H9 (cell line): ENCODE measurements around the gene NTRK2. TPM values are rescaled to one million over a fixed set of nuclear protein-coding genes. Genes with fewer than 3 reads are reported as not detected.

Experiments used
- DNase-seq: peaks from one replicate; pipeline ENCODE4 v3.0.0-alpha.2; 2017
- H2AFZ ChIP-seq: one replicate; pipeline ENCODE4 v1.6.1; 2013; ENCODE audit warnings: mild to moderate bottlenecking, low read length, control low read depth, moderate library complexity
- H2AK5ac ChIP-seq: 2 replicates; pipeline ENCODE4 v1.6.1; 2013; ENCODE audit warnings: low read length, control low read depth, mixed read lengths; ENCODE audit not compliant: insufficient read length
- H2BK120ac ChIP-seq: one replicate; pipeline ENCODE4 v1.6.1; 2013; ENCODE audit warnings: low read depth, mild to moderate bottlenecking, low read length, control low read depth, inconsistent platforms; ENCODE audit not compliant: poor library complexity, severe bottlenecking
- H2BK12ac ChIP-seq: 2 replicates; pipeline ENCODE4 v1.6.1; 2013; ENCODE audit warnings: low read length, control low read depth, mixed read lengths, low read depth; ENCODE audit not compliant: insufficient read length
- H2BK15ac ChIP-seq: 2 replicates; pipeline ENCODE4 v1.6.1; 2013; ENCODE audit warnings: low read depth, low read length, control low read depth
- H2BK20ac ChIP-seq: one replicate; pipeline ENCODE4 v1.6.1; 2013; ENCODE audit warnings: low read depth, mild to moderate bottlenecking, low read length, control low read depth, inconsistent platforms; ENCODE audit not compliant: poor library complexity, severe bottlenecking
- H2BK5ac ChIP-seq: 2 replicates; pipeline ENCODE4 v1.6.1; 2013; ENCODE audit warnings: low read length, control low read depth, mixed read lengths; ENCODE audit not compliant: insufficient read length
- H3K14ac ChIP-seq: 2 replicates; pipeline ENCODE4 v1.6.1; 2013; ENCODE audit warnings: low read length, control low read depth; ENCODE audit not compliant: insufficient read depth
- H3K18ac ChIP-seq: 2 replicates; pipeline ENCODE4 v1.6.1; 2013; ENCODE audit warnings: low read depth, mild to moderate bottlenecking, mixed read lengths, low read length, control low read depth; ENCODE audit not compliant: insufficient read length
- H3K23ac ChIP-seq: 2 replicates; pipeline ENCODE4 v1.6.1; 2013; ENCODE audit warnings: low read length, control low read depth, mixed read lengths, low read depth; ENCODE audit not compliant: insufficient read length
- H3K23me2 ChIP-seq: 2 replicates; pipeline ENCODE4 v1.6.1; 2013; ENCODE audit warnings: low read depth, mild to moderate bottlenecking, mixed read lengths, low read length, control low read depth; ENCODE audit not compliant: insufficient read length, poor library complexity, severe bottlenecking
- H3K27ac ChIP-seq: 2 replicates; pipeline ENCODE4 v1.5.1; 2013; ENCODE audit warnings: low read length, control low read depth, mixed read lengths, low read depth; ENCODE audit not compliant: insufficient read length
- H3K27me3 ChIP-seq: 2 replicates; pipeline ENCODE4 v1.6.1; 2013; ENCODE audit warnings: low read length, control low read depth, inconsistent platforms; ENCODE audit not compliant: insufficient read depth
- H3K4ac ChIP-seq: 2 replicates; pipeline ENCODE4 v1.6.1; 2013; ENCODE audit warnings: low read depth, mild to moderate bottlenecking, control low read depth, inconsistent platforms, low read length, moderate library complexity
- H3K4me1 ChIP-seq: 2 replicates; pipeline ENCODE4 v1.6.1; 2013; ENCODE audit warnings: low read length, control low read depth, inconsistent platforms; ENCODE audit not compliant: insufficient read depth
- H3K4me2 ChIP-seq: 2 replicates; pipeline ENCODE4 v1.6.1; 2013; ENCODE audit warnings: low read length, control low read depth, mixed read lengths; ENCODE audit not compliant: insufficient read length, insufficient read depth
- H3K56ac ChIP-seq: 2 replicates; pipeline ENCODE4 v1.6.1; 2013; ENCODE audit warnings: low read depth, mild to moderate bottlenecking, mixed read lengths, low read length, control low read depth; ENCODE audit not compliant: insufficient read length
- H3K79me1 ChIP-seq: 2 replicates; pipeline ENCODE4 v1.6.1; 2013; ENCODE audit warnings: low read depth, mild to moderate bottlenecking, moderate library complexity, low read length, control low read depth, inconsistent platforms; ENCODE audit not compliant: insufficient read depth, poor library complexity, severe bottlenecking
- H3K79me2 ChIP-seq: 2 replicates; pipeline ENCODE4 v1.6.1; 2013; ENCODE audit warnings: low read length, control low read depth, inconsistent platforms; ENCODE audit not compliant: insufficient read depth
- H3K9ac ChIP-seq: 2 replicates; pipeline ENCODE4 v1.6.1; 2013; ENCODE audit warnings: low read length, control low read depth, mixed read lengths; ENCODE audit not compliant: insufficient read length; ENCODE audit errors: extremely low read depth
- H3K9me3 ChIP-seq: one replicate; pipeline ENCODE4 v1.6.1; 2013; ENCODE audit warnings: low read depth, low read length, inconsistent platforms; ENCODE audit not compliant: control insufficient read depth
- H3T11ph ChIP-seq: one replicate; pipeline ENCODE4 v1.6.1; 2013; ENCODE audit warnings: mild to moderate bottlenecking, low read length, control low read depth, inconsistent platforms
- H4K20me1 ChIP-seq: one replicate; pipeline ENCODE4 v1.6.1; 2013; ENCODE audit not compliant: control insufficient read depth, insufficient read length, insufficient read depth
- H4K5ac ChIP-seq: 2 replicates; pipeline ENCODE4 v1.6.1; 2013; ENCODE audit warnings: low read depth, mild to moderate bottlenecking, mixed read lengths, low read length, control low read depth; ENCODE audit not compliant: insufficient read length
- H4K8ac ChIP-seq: replicated peaks from 2 replicates; pipeline ENCODE4 v1.6.1; 2013; ENCODE audit warnings: low read length, control low read depth, mixed read lengths, low read depth; ENCODE audit not compliant: insufficient read length
- H4K91ac ChIP-seq: 2 replicates; pipeline ENCODE4 v1.6.1; 2013; ENCODE audit warnings: low read depth, mild to moderate bottlenecking, moderate library complexity, mixed read lengths, low read length, control low read depth; ENCODE audit not compliant: insufficient read length
- H3K27ac Mint-ChIP-seq, 3 experiments: 2 replicates in 2 of 3; 3 replicates in 1 of 3; pipeline ENCODE4 v1.8.0; 2020 to 2021; ENCODE audit warnings: mixed read lengths in 3 of 3, mild to moderate bottlenecking in 1 of 3, moderate library complexity in 1 of 3
- H3K27me3 Mint-ChIP-seq: 2 replicates; pipeline ENCODE4 v1.8.0; 2021; ENCODE audit warnings: low read depth, mild to moderate bottlenecking, moderate library complexity, mixed read lengths
- H3K36me3 Mint-ChIP-seq, 3 experiments: 2 replicates in 2 of 3; 3 replicates in 1 of 3; pipeline ENCODE4 v1.8.0; 2020 to 2021; ENCODE audit warnings: low read depth in 3 of 3, mixed read lengths in 3 of 3; ENCODE audit not compliant: insufficient read depth in 1 of 3
- H3K4me1 Mint-ChIP-seq, 2 experiments: 2 replicates each; pipeline ENCODE4 v1.8.0; 2020; ENCODE audit warnings: mixed read lengths in 2 of 2
- H3K4me3 Mint-ChIP-seq, 2 experiments: 2 replicates in 1 of 2; 3 replicates in 1 of 2; pipeline ENCODE4 v1.8.0; 2020 to 2021; ENCODE audit warnings: mild to moderate bottlenecking in 2 of 2, mixed read lengths in 2 of 2, moderate library complexity in 1 of 2
- H3K9me3 Mint-ChIP-seq, 2 experiments: 2 replicates in 1 of 2; 3 replicates in 1 of 2; pipeline ENCODE4 v1.8.0; 2020; ENCODE audit warnings: mild to moderate bottlenecking in 2 of 2, mixed read lengths in 2 of 2, moderate library complexity in 1 of 2
- CTCF ChIP-seq: fragments of 200-600 bp; sonication (generic); conservative IDR thresholded peaks from 3 replicates; pipeline ENCODE4 v1.8.0; 2021; ENCODE audit warnings: antibody characterized with exemption, mild to moderate bottlenecking
- WGBS: extraction: QIAGEN DNeasy Blood & Tissue Kit; methylation state at CpG from one replicate; pipeline ENCODE4 v1.1.7; 2013; ENCODE audit warnings: missing lambda C conversion rate, low lambda C conversion rate, mixed read lengths; ENCODE audit not compliant: insufficient read length; ENCODE audit errors: extremely low coverage; 5-methylcytosine and 5-hydroxymethylcytosine counted together
- total RNA-seq: library from RNA; stranded (reverse); gene quantifications from 2 replicates; pipeline ENCODE4 v1.2.1, GENCODE V29; 2021

NTRK2 gene
- total RNA-seq, 1 experiment from 2014 or later: 0.02 TPM

- Histone ChIP-seq H3K27ac (no peak overlapping the region), H3K56ac (no peak overlapping the region), H3K79me2 (no peaks in the 10 kb centered on the region), H2BK5ac (no peak overlapping the region), H2AFZ (no peak overlapping the region), H3K9me3 (no peaks in the 10 kb centered on the region), H3K14ac (no peak overlapping the region), H3K27me3 (no peaks in the 10 kb centered on the region), H2BK12ac (no peak overlapping the region), H2BK20ac (no peak overlapping the region), H3K4ac (no peak overlapping the region), H4K8ac (no peak overlapping the region), H2BK120ac (no peak overlapping the region), H3K23me2 (no peaks in the 10 kb centered on the region), H2AK5ac (no peak overlapping the region), H2BK15ac (no peak overlapping the region), H4K5ac (no peak overlapping the region), H3K79me1 (no peaks in the 10 kb centered on the region), H3K4me1 (no peaks in the 10 kb centered on the region), H4K91ac (no peak overlapping the region), H3K9ac (no peak overlapping the region), H4K20me1 (no peaks in the 10 kb centered on the region), H3K23ac (no peak overlapping the region), H3K4me2 (no peak overlapping the region), H3T11ph (no peak overlapping the region), H3K18ac (no peak overlapping the region)
- Mint-ChIP-seq H3K4me3 (no peak overlapping the region), H3K27ac (no peak overlapping the region), H3K27me3 (no peaks in the 10 kb centered on the region), H3K36me3 (no peaks in the 10 kb centered on the region), H3K9me3 (no peaks in the 10 kb centered on the region), H3K4me1 (peaks cover 5 to 8% of the 10 kb centered on the region in 2 experiments; a peak in 2 of 4 replicates)
- no peak for TF ChIP-seq CTCF
- no peak for DNase-seq
- no CpG with 5 or more reads among the region's 8 CpGs for WGBS
Measured at GRCh38 chr9:84886866-84887265, 217.3 kb downstream of the NTRK2 start.
